GM18858 (cell line): ENCODE data around the gene CS.

Experiments
- ATAC-seq: cut with Tn5 transposase; IDR thresholded peaks from one replicate; pipeline ENCODE4 v1.9.1; 2021; ENCODE audit not compliant: unreplicated experiment

Gene CS

DNA sequence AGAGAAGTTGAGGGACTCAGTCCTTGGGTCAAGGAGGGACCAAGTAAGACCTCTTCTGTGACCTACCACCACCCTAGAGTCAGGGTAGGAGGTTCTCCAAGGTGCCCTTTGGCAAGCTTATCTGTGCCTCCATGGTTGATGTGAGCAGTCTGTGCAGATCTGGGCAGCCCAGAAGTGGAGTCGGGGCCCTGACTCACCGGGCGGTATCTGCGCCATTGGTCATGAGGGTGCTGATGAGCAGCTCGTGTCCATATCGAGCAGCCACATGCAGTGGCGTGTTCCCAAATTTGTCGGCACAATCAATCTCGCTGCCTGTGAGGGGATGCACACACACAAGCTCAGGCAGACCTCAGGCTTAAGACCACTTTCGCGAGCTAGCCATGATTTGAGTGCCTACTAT lies 47.0 kb downstream of the CS start:
- ATAC-seq: no peak

DNA sequence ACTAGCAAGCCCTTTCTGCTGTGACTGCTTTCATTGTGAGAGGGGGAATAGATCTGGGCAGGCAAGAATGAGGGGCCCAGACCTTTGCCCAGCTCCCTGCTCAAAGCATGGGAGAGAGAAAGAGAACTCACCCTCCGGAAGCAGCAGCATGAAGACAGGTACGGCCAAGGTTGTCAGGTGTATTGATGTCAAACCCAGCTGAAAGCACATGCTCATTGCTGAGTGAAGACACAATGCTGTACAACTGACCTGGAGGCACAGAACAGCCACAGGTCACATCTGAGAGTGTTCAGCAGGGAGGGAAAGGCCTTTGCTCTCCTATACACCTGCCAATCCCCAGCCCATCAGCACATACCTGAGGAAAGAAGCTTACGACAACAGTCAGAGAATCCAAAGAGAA lies 47.5 kb downstream of the CS start:
- ATAC-seq: no peak

DNA sequence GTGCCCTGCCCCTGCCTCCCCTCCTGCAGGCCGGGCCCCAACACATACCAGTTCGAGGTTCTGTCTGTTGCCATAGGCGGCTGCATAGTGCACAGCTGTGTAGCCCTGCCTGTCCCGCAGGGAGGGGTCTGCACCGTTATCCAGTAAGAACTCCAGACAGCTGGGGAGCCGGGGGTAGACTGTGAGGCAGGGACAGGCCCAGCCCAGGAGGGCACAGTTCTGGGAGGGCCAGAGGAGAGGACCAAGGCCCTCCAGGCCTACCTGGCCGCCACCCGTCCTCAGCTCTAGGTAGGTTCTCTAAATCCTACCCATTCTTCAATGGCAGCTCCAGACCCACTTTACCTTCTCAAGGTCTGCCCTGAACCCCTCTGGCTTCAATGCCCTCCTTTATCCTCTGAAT lies 51.4 kb downstream of the CS start:
- ATAC-seq: no peak

DNA sequence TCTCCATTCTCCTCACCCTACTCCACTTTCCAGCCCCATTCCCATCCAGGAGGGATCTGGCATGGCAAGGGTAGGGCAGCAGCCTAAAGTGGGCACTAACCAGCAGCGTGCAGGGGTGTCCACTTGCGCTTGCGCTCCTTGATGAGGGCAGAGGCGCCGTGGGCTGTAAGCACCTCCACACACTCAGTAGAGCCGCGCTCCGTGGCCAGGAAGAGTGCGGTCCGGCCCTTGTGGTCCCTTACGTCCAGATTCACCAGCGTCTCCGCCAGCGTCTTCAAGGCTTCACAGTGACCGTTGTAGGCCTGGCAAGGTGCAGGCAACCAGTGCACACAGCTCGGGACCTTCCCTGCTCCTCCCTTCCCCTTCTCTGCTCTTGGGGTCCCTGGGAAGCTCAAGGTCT lies 52.2 kb downstream of the CS start:
- ATAC-seq: no peak

DNA sequence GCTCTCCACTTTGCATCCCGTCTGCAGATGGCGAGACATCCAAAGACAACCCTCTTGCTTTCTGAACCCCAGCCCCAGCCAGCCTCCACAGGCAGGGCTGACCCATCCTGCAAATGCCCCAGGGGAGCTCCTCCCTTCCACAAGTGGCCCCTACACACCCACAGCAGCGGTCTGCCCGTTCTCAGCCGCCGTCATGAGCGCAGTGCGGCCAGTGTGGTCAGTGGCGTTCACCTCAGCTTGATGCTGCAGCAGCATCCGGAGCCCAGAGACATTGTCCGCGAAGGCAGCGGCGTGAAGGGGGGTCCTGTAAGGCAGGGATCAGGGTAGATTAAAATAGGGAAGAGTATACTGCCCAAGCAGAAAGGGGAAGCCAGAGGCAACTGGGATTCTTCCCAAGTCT lies 55.6 kb downstream of the CS start:
- ATAC-seq: no peak

DNA sequence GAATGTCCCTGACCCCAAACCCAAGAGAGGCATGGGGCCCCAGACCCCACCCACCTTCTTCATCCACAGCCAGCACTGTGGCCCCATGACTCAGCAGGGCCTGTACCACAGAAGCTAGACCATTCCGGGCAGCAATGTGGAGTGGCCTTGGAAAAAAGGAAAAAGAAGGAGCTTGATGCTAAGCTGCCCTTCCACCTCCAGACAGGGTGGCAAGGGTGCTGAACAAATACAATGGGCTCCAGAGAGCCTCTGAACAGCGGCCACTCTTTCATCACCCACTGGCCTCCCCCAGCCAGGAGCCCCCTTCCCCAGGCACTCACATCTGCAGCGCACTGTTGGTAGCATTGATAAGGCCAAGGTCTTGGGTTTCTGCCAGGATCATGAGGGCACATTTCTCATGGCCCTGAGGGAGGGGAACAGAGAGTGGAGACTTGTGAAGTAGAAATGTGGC lies 56.4 kb downstream of the CS start:
- no peak for ATAC-seq

DNA sequence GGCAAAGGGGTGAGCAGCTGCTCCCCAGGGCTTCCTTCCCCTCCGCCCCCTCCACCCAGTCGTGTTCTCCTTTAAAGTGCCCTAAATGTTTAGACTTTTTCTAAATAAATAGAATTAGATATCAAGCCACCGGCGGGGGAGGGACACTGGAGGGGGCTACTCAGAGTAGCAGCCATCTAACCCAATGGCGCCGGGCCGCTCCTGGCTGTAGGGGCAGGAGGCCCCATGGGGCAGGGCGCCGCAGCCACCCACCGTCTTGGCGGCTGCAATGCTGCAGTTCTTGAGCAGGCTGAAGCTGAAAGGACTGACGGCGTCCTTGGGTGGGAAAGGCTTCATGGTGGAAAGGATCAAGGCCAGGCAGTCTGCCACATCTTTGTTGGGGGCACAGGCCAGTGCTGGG lies 57.1 kb downstream of the CS start:
- no peak for ATAC-seq

DNA sequence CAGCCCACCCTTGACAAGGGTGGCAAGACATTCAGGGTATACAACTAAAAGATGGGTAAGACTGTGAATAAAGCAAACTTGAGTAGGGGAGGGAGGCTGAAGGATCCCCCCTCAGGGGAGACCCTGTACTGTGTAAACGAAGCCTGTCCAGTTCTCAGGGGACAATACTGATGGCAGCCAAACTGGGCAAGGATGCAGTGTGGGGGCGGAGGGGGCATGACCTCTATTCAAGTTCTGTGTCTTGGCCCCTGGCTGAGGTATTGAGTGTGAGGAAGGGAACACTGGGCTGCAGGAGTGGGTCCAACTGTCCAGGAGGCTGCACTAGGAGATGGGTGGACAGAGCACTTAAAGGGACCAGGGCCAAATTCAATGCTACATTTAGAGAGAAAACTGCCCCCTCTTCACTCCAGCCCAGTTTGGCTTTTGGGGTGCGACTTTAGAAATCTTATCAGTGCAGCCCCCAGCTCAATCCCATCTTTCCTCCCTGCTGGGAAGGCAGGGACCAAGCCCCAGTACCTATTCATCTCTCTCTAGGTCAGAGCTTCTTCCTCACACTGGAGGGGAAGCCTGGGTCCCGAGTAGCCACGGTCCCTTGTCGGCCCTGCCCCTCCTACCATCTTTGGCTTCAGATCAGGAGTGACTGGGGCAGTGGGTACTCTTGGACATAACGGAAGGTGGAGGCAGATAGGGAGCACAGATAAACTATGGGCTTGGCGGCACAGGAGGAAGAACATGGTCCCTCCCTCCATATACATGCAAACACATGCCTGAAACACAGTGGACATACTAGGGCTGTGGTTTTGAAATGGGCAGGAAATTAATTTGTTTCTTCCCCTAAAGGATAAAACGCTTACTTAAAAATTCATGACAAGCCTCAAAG lies 58.5 kb downstream of the CS start:
- ATAC-seq: no peak

DNA sequence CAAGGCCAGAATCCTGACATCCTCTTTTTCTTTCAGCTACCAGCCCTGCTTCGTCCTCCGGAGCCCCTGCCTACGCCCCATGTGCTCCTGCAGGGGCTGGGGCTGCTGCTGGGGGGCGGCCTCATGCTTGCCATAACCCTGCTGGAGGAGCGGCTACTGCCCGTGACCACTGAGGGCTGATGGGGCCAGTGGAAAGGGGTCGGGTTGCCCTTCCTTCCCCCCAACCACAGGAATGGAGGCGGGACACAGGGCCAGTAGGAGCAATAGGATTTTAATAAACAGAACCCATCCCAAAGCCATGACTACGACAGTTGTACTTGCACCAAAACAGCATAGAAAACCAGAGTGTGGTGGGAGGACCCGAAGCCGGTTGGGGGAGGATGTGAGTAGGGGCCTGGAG lies 62.6 kb downstream of the CS start:
- no peak for ATAC-seq

DNA sequence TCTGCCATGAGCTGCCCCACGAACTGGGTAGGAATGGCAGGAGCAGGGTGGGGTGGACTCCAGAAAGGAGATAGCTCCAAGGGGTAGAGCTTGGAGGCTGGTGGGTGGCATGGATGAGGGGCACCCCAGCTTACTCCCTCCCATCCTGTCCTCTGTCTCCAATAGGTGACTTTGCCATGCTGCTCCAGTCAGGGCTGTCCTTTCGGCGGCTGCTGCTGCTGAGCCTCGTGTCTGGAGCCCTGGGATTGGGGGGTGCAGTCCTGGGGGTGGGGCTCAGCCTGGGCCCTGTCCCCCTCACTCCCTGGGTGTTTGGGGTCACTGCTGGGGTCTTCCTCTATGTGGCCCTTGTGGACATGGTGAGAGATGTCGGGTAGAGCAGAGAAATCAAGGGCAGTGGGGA lies 63.1 kb downstream of the CS start:
- no peak for ATAC-seq

DNA sequence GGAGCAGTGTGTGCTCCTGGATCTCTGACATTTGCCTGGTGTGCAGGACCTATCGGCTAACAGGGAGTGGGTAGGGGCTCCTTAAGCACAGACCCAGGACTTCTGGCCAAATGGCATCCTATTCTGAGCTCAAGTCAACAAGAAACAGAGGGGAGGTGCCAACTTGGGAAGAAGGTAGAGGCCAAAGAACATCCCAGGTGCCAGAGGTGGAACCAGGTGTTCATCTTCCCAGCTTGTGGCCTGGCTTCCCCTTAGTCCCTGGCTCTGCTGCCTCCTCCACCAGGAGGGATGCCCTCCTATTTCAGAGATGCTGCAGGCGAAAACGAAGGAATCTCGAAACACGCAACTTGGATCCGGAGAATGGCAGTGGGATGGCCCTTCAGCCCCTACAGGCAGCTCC lies 64.0 kb downstream of the CS start:
- ATAC-seq: no peak

DNA sequence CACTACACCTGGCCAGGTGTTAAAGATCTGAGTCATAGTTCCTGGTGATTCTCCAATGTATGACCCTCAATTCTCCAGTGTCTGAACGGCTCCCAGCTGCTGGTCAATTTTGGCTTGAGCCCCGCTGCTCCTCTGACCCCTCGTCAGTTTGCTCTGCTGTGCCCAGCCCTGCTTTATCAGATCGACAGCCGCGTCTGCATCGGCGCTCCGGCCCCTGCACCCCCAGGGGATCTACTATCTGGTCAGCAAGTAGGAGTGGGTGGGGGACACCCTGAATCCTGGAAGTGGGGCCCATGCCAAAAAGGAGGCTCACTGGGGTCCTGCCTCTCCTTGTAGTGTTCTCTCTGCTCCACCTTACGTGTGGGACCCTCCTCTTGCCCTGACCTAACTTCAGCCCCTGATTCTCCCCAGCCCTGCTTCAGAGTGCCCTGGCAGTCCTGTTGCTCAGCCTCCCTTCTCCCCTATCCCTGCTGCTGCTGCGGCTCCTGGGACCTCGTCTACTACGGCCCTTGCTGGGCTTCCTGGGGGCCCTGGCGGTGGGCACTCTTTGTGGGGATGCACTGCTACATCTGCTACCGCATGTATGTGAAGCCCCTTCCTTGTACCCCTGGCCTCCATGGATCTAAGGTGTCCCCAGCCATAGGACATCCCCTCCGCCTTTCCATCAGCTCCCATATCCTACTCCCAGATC lies 65.2 kb downstream of the CS start:
- no peak for ATAC-seq

DNA sequence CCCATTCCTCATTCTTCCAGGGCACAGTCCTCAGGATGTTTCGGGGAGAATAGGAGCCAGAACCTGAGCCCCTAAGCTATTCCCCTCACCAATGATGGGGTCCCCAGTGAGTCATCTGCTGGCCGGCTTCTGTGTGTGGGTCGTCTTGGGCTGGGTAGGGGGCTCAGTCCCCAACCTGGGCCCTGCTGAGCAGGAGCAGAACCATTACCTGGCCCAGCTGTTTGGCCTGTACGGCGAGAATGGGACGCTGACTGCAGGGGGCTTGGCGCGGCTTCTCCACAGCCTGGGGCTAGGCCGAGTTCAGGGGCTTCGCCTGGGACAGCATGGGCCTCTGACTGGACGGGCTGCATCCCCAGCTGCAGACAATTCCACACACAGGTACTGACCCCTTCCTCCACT lies 68.9 kb downstream of the CS start:
- no peak for ATAC-seq

DNA sequence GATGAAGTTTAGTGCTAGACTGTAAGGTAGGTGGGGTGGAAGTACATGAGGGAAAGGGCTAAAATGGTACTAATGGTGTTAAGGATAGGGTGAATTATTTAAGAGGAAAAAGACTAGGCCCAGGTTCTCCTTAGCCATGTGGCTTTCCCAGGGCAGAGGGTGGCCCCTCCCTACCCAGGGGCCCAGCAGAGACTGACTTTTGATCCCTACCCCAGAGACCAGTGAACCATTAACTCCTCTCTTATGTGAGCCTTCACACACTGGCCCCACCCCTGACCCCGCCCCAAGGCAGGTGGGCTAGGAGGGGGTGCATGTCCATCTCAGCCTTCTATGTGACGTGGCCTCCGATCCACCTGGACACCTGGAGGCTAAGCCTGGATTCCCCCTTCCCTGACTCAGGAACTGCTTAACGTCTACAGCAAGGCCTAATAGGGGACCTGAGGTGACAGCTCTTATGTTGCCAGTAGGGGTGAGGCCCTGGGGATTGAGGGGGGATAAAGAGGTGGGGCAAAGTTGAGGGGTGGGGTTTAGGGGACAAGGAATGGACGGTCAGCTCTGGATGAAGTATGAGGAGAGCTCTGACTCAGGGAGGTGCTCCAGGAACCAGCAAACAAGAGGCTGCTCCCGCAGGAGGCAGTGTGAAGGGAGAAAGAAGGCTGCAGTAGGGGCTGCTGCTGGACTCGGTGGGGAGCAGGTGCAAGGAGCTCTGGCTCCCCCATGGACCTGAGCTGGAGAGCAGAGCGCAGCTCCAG lies 69.5 kb downstream of the CS start:
- ATAC-seq: no peak

DNA sequence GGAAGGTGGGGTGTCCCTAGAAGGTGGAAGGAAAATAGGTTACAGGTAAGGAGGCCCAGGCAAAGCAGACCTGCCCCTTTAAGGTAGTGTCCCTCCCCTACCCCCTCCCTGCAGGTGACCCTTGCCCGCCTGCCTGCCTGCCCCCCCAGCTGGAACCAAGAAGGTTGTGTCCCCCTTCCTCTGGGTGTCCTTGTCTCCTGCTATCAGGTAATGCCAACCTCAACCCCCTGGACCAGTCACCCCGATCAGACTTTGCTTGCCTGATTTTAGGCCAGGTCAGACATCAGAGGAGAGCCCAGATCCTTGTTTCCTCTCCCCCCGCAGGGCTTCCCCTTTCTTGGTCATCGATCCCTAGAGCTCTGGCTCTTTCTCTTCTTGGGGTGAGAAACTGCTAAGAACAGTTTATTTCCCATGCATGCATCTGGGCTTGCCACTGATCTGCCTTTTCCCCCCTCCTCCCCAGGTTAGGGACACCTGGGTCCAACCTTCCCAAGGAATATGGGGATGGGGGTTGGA lies 70.2 kb downstream of the CS start, which contains the start of gene SLC39A5:
Gene SLC39A5 (plus strand): TSS at position 136 of the 516 bp plus-strand sequence. CDS start 1,224 bp downstream, outside the sequence.
- no peak for ATAC-seq

DNA sequence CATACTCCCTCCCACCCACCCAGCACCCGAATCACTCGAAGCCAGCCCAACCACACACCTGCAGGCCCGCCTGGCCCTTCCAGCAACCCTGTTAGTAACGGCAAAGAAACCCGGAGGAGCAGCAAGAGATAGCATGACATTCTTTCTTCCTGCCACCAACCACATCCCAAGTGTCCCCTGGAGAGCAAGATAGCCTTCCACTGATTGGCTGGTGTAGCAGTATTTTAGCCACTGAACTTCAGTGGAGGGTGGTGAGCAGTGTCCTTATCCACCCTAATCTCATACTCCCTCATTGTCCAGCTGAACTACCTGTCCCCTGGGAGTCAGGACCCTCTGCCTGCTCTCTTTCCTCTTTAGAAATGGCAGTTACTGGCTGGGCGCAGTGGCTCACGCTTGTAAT lies 71.0 kb downstream of the CS start:
- no peak for ATAC-seq

DNA sequence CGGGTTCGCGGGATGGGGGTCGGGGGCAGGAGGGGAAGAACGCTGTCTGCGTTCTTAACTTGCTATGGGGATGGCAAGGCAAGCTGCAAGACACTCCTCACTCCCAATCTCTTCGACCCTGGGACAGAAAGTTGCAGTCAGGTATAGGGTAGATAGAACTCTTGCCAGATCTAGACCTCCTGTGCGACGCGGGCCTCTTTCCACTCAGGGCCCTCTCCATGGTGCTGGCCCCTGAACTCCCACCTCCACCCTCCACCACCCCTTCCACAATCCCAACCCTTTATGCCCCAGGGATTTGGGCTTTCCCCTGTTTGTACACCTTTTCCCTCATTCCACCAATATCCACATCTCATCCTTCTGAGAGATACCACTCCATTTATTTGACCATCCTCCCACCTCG lies 75.2 kb downstream of the CS start:
- ATAC-seq: no peak

DNA sequence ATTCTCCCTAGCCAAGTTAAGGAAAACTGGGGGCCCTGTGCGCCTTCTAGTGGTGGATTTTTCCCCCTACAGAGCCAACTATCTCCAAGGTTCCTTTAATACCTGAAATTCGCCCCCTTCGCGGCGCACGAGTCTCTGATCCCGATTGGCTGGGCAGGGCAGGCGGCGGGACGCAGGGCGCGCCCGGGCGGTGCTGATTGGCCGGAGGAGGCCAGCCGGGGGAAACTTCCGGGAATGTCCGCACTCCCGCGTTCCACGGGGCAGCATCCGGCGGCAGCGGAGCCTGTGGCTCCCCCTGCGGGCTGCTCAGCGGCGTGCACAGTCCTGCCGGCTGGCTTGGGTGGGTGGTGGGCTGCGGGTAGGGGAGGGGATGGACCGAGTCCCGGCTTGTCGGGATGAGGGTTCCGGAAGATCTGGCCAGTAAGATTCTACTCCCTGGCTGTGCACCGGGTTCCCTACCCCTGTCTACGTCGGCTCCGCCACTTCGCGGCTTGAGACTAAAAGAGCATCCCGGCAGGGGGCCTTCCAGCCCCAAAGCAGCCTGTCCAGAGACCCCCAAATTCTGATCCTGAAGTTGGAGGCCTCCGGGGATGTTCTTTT lies 75.9 kb downstream of the CS start, which contains the start of gene NABP2:
Gene NABP2 (plus strand): TSS at position 241 of the 600 bp plus-strand sequence. CDS start 515 bp downstream, outside the sequence.
- peak; percentile 66 for ATAC-seq

DNA sequence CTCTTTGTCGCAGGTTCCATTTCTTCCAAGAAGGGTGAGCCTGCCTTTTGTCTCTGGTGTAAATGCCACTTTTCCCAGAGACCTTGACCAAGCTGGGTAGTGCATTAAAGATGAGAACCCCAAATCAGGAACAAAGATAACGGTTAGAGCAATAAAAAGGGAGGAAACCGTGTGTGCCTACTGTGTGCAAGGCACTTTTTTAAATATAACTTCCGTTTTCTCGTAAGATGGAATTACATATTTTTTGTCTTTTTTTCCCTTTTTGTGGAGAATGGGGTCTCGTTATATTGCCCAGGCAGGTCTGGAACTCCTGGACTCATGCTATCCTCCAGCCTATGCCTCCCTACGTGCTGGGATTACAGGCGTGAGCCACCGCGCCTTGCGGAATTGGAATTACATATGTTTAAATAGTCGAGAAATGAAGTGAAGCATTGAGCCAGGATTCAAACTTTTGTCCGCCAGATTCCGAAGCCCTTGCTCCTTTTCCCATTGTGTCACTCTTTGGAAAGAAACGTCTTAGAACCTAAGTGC lies 76.5 kb downstream of the CS start:
- ATAC-seq: no peak

DNA sequence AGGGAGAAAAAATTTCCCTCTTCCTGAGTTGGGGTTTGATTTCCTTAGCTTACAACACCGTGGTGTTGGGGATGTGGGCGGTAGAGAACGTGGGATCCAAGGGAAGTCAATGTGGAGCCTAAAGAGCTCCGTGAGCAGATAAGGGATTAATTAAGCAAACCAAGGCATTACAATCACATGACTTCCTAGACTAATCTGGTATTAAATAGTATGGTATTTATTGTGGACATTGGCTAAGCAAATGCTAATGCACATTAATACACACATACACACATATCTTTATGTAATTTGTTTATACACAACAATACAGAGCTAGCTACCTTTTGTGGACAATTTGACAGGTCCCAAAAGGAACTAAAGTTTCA lies 77.6 kb downstream of the CS start:
- ATAC-seq: no peak
